BLaER1 (cell line): ENCODE measurements around the gene ODF2.
"Not testable (repeated sequence)": the region's sequence is repeated elsewhere in the genome, so short reads cannot be mapped to it uniquely, and the experiment has no call there.

Source experiments
- H3K27ac ChIP-seq: shearing (Covaris generic); formaldehyde crosslinking; 2 replicates; pipeline ENCODE4 v1.8.1; 2022
- H3K27me3 ChIP-seq: shearing (Covaris generic); formaldehyde crosslinking; 2 replicates; pipeline ENCODE4 v1.8.1; 2022
- H3K36me3 ChIP-seq: shearing (Covaris generic); formaldehyde crosslinking; 2 replicates; pipeline ENCODE4 v1.8.1; 2022
- H3K4me1 ChIP-seq: shearing (Covaris generic); formaldehyde crosslinking; 2 replicates; pipeline ENCODE4 v1.8.1; 2022
- H3K4me2 ChIP-seq: shearing (Covaris generic); formaldehyde crosslinking; 2 replicates; pipeline ENCODE4 v1.8.1; 2022
- H3K4me3 ChIP-seq: shearing (Covaris generic); formaldehyde crosslinking; 2 replicates; pipeline ENCODE4 v1.8.1; 2022
- H3K9ac ChIP-seq: shearing (Covaris generic); formaldehyde crosslinking; 2 replicates; pipeline ENCODE4 v1.8.1; 2022
- H3K9me3 ChIP-seq: shearing (Covaris generic); formaldehyde crosslinking; 2 replicates; pipeline ENCODE4 v1.8.1; 2022
- H4K20me1 ChIP-seq: shearing (Covaris generic); formaldehyde crosslinking; 2 replicates; pipeline ENCODE4 v1.8.1; 2022
- Cebpa-rat ChIP-seq: shearing (Covaris generic); IDR thresholded peaks from 2 replicates; pipeline ENCODE4 v1.8.1; 2022

ODF2 gene

GRCh38 chr9:128416014-128416413, 39.8 kb upstream of the ODF2 start:
- H3K27ac ChIP-seq = peak overlapping the region; percentile 0; the same call in 1 of the 2 replicates
- TF ChIP-seq Cebpa-rat = no peak
- H3K27me3 ChIP-seq = peaks cover 15% of the 10 kb centered on the region
- no peaks in the 10 kb centered on the region for H3K36me3 ChIP-seq
- peak overlapping the region; percentile 54 for H3K4me2 ChIP-seq
- H3K4me1 ChIP-seq = peaks cover 61% of the 10 kb centered on the region
- H3K9me3 ChIP-seq = no peaks in the 10 kb centered on the region
- H3K9ac ChIP-seq = peak overlapping the region; percentile 11
- no peak overlapping the region for H3K4me3 ChIP-seq
- no peaks in the 10 kb centered on the region for H4K20me1 ChIP-seq

GRCh38 chr9:128416432-128417019, 39.3 kb upstream of the ODF2 start:
- H3K9ac ChIP-seq = peak overlapping the region; percentile 11
- H3K4me2 ChIP-seq = peak overlapping the region; percentile 54
- H3K36me3 ChIP-seq = no peaks in the 10 kb centered on the region
- no peaks in the 10 kb centered on the region for H4K20me1 ChIP-seq
- H3K4me3 ChIP-seq = no peak overlapping the region
- peaks cover 15% of the 10 kb centered on the region for H3K27me3 ChIP-seq
- H3K27ac ChIP-seq = peak overlapping the region; percentile 0; the same call in 1 of the 2 replicates
- no peak for TF ChIP-seq Cebpa-rat
- no peaks in the 10 kb centered on the region for H3K9me3 ChIP-seq
- H3K4me1 ChIP-seq = peaks cover 61% of the 10 kb centered on the region

GRCh38 chr9:128419061-128419925, 36.5 kb upstream of the ODF2 start:
- Histone ChIP-seq H3K4me1 (peaks cover 60% of the 10 kb centered on the region), H3K9ac (no peak overlapping the region), H3K4me2 (peak overlapping the region; percentile 97), H4K20me1 (no peaks in the 10 kb centered on the region), H3K36me3 (peaks cover 14% of the 10 kb centered on the region), H3K27me3 (peaks cover 15% of the 10 kb centered on the region), H3K27ac (no peak overlapping the region), H3K4me3 (0 out of 2 replicates have a peak overlapping the region, but pooled peaks have one; percentile 94), H3K9me3 (no peaks in the 10 kb centered on the region)
- no peak for TF ChIP-seq Cebpa-rat

GRCh38 chr9:128420060-128420650, 35.7 kb upstream of the ODF2 start:
- no peak for TF ChIP-seq Cebpa-rat
- Histone ChIP-seq H3K4me1 (peaks cover 60% of the 10 kb centered on the region), H3K36me3 (peaks cover 22% of the 10 kb centered on the region), H3K27me3 (peaks cover 15% of the 10 kb centered on the region), H3K9me3 (no peaks in the 10 kb centered on the region), H4K20me1 (no peaks in the 10 kb centered on the region), H3K9ac (peak overlapping the region; percentile 83), H3K4me3 (peak overlapping the region; percentile 94), H3K4me2 (peak overlapping the region; percentile 97), H3K27ac (peak overlapping the region; percentile 79)

- peak within 1 kb of the TSS; percentile 79 for H3K27ac ChIP-seq
- no peak for TF ChIP-seq Cebpa-rat
- peak within 1 kb of the TSS; percentile 94 for H3K4me3 ChIP-seq
- no peaks in the 10 kb centered on the region for H3K9me3 ChIP-seq
- H3K4me1 ChIP-seq = peaks cover 60% of the 10 kb centered on the region
- H3K9ac ChIP-seq = peak within 1 kb of the TSS; percentile 83
- H3K27me3 ChIP-seq = peaks cover 15% of the 10 kb centered on the region
- no peaks in the 10 kb centered on the region for H4K20me1 ChIP-seq
- peaks cover 29% of the 10 kb centered on the region for H3K36me3 ChIP-seq
- H3K4me2 ChIP-seq = peak within 1 kb of the TSS; percentile 97
Measured at GRCh38 chr9:128420651-128421481, 34.9 kb upstream of the ODF2 start, which contains the start of gene CERCAM. TSS of gene CERCAM (plus strand) at chr9:128420857. CDS start at chr9:128420878, 21 bp downstream.

GRCh38 chr9:128421482-128421996, 34.3 kb upstream of the ODF2 start:
- peaks cover 53% of the 10 kb centered on the region for H3K4me1 ChIP-seq
- TF ChIP-seq Cebpa-rat = no peak
- peak overlapping the region; percentile 79 for H3K27ac ChIP-seq
- H3K9ac ChIP-seq = peak overlapping the region; percentile 83
- H3K27me3 ChIP-seq = peaks cover 15% of the 10 kb centered on the region
- H3K9me3 ChIP-seq = no peaks in the 10 kb centered on the region
- no peaks in the 10 kb centered on the region for H4K20me1 ChIP-seq
- peak overlapping the region; percentile 97 for H3K4me2 ChIP-seq
- H3K36me3 ChIP-seq = peaks cover 36% of the 10 kb centered on the region
- H3K4me3 ChIP-seq = peak overlapping the region; percentile 94

- H3K4me2 ChIP-seq = peak overlapping the region; percentile 97
- not testable (repeated sequence) for H3K9me3 ChIP-seq, H4K20me1 ChIP-seq
- H3K4me3 ChIP-seq = peak overlapping the region; percentile 94
- peak overlapping the region; percentile 79 for H3K27ac ChIP-seq
- peaks cover 47% of the 10 kb centered on the region for H3K4me1 ChIP-seq
- H3K27me3 ChIP-seq = peaks cover 15% of the 10 kb centered on the region
- H3K36me3 ChIP-seq = peaks cover 41% of the 10 kb centered on the region
- H3K9ac ChIP-seq = peak overlapping the region; percentile 83; the same call in 1 of the 2 replicates
Measured at GRCh38 chr9:128422022-128422782, 33.6 kb upstream of the ODF2 start.

- Histone ChIP-seq H3K4me1 (peaks cover 41% of the 10 kb centered on the region), H3K36me3 (peaks cover 45% of the 10 kb centered on the region), H3K9ac (peak overlapping the region; percentile 83; the same call in 1 of the 2 replicates), H3K27ac (no peak overlapping the region), H4K20me1 (no peaks in the 10 kb centered on the region), H3K4me2 (peak overlapping the region; percentile 97), H3K27me3 (peaks cover 15% of the 10 kb centered on the region), H3K9me3 (no peaks in the 10 kb centered on the region), H3K4me3 (no peak overlapping the region)
- no peak for TF ChIP-seq Cebpa-rat
Measured at GRCh38 chr9:128422783-128423150, 33.0 kb upstream of the ODF2 start.

GRCh38 chr9:128423356-128423755, 32.5 kb upstream of the ODF2 start:
- not testable (repeated sequence) for H3K9ac ChIP-seq, H3K4me2 ChIP-seq, H3K4me3 ChIP-seq, H4K20me1 ChIP-seq, H3K9me3 ChIP-seq, H3K27ac ChIP-seq
- H3K36me3 ChIP-seq = peaks cover 51% of the 10 kb centered on the region
- H3K27me3 ChIP-seq = peaks cover 15% of the 10 kb centered on the region
- H3K4me1 ChIP-seq = peaks cover 35% of the 10 kb centered on the region
